ENCODE data around the gene PPP6C. TPM values are rescaled to one million over a fixed set of nuclear protein-coding genes. Genes with fewer than 3 reads are reported as not detected.

PPP6C gene
- 12.3 and 14.0 TPM in 2 replicates for total RNA-seq

GRCh38 chr9:125189361-125190289 is at the start of gene PPP6C:
PPP6C (minus strand) TSS chr9:125189803; CDS start chr9:125189718, 85 bp downstream.

GRCh38 chr9:125200216-125201047 is 10.8 kb upstream of the PPP6C start, which contains the start of gene RABEPK:
RABEPK (plus strand) TSS chr9:125200542; CDS start chr9:125203014, 2,472 bp downstream.

DNA sequence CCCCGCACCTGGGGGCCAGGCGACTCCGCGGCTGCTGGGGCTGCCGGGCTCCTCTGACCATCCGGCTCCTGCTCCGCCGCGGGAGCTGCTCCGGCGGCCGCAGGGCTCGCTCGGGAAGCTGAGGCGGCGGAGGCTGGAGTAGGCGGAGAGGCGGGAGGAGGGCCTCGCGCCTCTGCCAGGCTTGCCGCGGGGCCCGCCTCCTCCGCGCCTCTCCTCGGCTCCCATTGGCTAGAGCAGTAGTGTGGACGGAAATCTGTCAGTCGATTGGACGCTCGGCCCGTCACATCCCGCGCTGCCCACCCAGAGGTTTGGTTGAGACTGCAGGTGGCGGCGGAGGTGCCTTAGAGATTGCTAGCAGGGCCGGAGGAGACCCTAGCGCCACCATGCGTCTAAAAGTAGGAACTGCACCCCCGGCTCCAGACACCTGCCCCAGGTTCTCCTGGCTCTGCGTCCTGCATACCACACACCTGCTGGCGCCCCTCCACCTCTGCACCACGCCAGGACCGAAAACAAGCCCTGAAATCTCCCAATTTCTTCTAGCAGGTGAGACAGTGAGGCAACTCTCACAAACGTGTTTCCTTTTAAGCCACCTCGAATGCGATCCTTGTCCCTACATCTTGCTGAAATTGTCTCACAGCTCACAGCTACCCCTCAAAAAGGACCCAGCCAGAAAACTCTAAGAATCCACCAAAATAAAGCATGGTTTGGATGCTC is 46.1 kb downstream of the PPP6C start, which contains the start of gene SCAI:
TSS of gene SCAI (minus strand) at position 152 of the 714 bp plus-strand sequence. CDS start at position 61, 91 bp downstream.

Other genes with a start within 250 kb of the PPP6C start
- gene GOLGA1, start 248.7 kb downstream of the PPP6C start, total RNA-seq, result 9.1 and 11.9 TPM in 2 replicates
- 3.6 and 8.5 TPM in 2 replicates for gene SCAI, start 46.3 kb downstream of the PPP6C start, total RNA-seq
- 43.3 and 44.5 TPM in 2 replicates for gene RABEPK, start 10.7 kb upstream of the PPP6C start, total RNA-seq
- gene HSPA5, start 51.5 kb upstream of the PPP6C start, total RNA-seq, result 191 and 219 TPM in 2 replicates
- 51.3 and 56.8 TPM in 2 replicates for gene GAPVD1, start 72.0 kb upstream of the PPP6C start, total RNA-seq

All from epithelial cell of umbilical artery (primary cell).